Measurements from ENCODE around the gene NACA.

NACA gene

GRCh38 chr12:56676851-56677580 lies 48.1 kb downstream of the NACA start:
- Histone ChIP-seq H3K9ac (ENCODE audit: low read length) (no peak overlapping the region), H4K20me1 (ENCODE audit: low read depth, low read length) (peaks cover 21% of the 10 kb centered on the region)

GRCh38 chr12:56671608-56672007 lies 53.5 kb downstream of the NACA start:
- H4K20me1 ChIP-seq (ENCODE audit: low read depth, low read length) = peaks cover 28% of the 10 kb centered on the region
- H3K4me3 ChIP-seq (ENCODE audit: insufficient read depth, low read length, poor library complexity, severe bottlenecking) = no peak overlapping the region
- no peaks in the 10 kb centered on the region for H3K9me3 ChIP-seq (ENCODE audit: insufficient read depth, low read length)
- no peaks in the 10 kb centered on the region for H3K27me3 ChIP-seq (ENCODE audit: low read length)
- no peak overlapping the region for H3K4me2 ChIP-seq (ENCODE audit: low read depth, low read length, poor library complexity, severe bottlenecking)
- TF ChIP-seq CTCF (IDR thresholded peaks at IDR 0.05; ENCODE audit: insufficient read depth, low read length, poor library complexity, severe bottlenecking) = no peak
- no peak for TF ChIP-seq EZH2phosphoT487 (conservative IDR thresholded peaks at IDR 0.05; ENCODE audit: low read length)
- peaks cover 67% of the 10 kb centered on the region for H3K79me2 ChIP-seq (ENCODE audit: insufficient read depth, low read length)
- no peaks in the 10 kb centered on the region for H3K9me2 ChIP-seq (replicated peaks; ENCODE audit: insufficient read depth, low read length)
- no peak overlapping the region for H3K27ac ChIP-seq (ENCODE audit: low read depth, low read length)
- peaks cover 53% of the 10 kb centered on the region for H3K36me3 ChIP-seq (ENCODE audit: low read length)
- peaks cover 34% of the 10 kb centered on the region for H3F3A ChIP-seq (ENCODE audit: insufficient read depth)
- H2AFZ ChIP-seq (ENCODE audit: low read depth, low read length, severe bottlenecking) = no peak overlapping the region
- no peak overlapping the region for H3K9ac ChIP-seq (ENCODE audit: low read length)

More at GRCh38 chr12:56676851-56677580, 48.1 kb downstream of the NACA start:
- Histone ChIP-seq H3K9me2 (replicated peaks; ENCODE audit: insufficient read depth, low read length) (no peaks in the 10 kb centered on the region), H3K4me3 (ENCODE audit: insufficient read depth, low read length, poor library complexity, severe bottlenecking) (no peak overlapping the region), H3K4me2 (ENCODE audit: low read depth, low read length, poor library complexity, severe bottlenecking) (no peak overlapping the region), H3K79me2 (ENCODE audit: insufficient read depth, low read length) (peaks cover 94% of the 10 kb centered on the region), H3K36me3 (ENCODE audit: low read length) (peaks cover 19% of the 10 kb centered on the region), H3F3A (ENCODE audit: insufficient read depth) (peaks cover 22% of the 10 kb centered on the region), H3K27ac (ENCODE audit: low read depth, low read length) (no peak overlapping the region), H3K9me3 (ENCODE audit: insufficient read depth, low read length) (no peaks in the 10 kb centered on the region), H3K27me3 (ENCODE audit: low read length) (no peaks in the 10 kb centered on the region), H2AFZ (ENCODE audit: low read depth, low read length, severe bottlenecking) (no peak overlapping the region)
- TF ChIP-seq CTCF (IDR thresholded peaks at IDR 0.05; ENCODE audit: insufficient read depth, low read length, poor library complexity, severe bottlenecking) (no peak), EZH2phosphoT487 (conservative IDR thresholded peaks at IDR 0.05; ENCODE audit: low read length) (no peak)

DNA sequence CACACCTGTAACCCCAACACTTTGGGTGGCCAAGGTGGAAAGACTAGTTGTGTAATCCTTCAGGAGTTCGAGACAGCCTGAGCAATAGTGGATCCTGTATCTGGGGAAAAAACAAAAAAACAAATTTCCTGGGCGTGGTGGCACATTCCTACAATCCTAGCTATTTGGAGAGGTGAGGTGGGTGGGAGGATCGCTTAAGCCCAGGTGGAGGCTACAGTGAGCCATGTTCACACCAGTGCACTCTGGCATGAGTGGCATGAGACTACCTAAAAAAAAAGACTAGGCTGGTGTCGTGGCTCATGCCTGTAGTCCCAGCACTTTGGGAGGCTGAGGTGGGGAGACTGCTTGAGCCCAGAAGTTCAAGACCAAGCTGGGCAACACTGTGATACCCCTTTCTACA lies 54.3 kb downstream of the NACA start:
- TF ChIP-seq CTCF (IDR thresholded peaks at IDR 0.05; ENCODE audit: insufficient read depth, low read length, poor library complexity, severe bottlenecking) = no peak
- TF ChIP-seq EZH2phosphoT487 (conservative IDR thresholded peaks at IDR 0.05; ENCODE audit: low read length) = no peak
- Histone ChIP-seq H3K9me2 (replicated peaks; ENCODE audit: insufficient read depth, low read length) (no peaks in the 10 kb centered on the region), H4K20me1 (ENCODE audit: low read depth, low read length) (peaks cover 28% of the 10 kb centered on the region), H3K27ac (ENCODE audit: low read depth, low read length) (no peak overlapping the region), H3K4me2 (ENCODE audit: low read depth, low read length, poor library complexity, severe bottlenecking) (no peak overlapping the region), H3K9me3 (ENCODE audit: insufficient read depth, low read length) (no peaks in the 10 kb centered on the region), H2AFZ (ENCODE audit: low read depth, low read length, severe bottlenecking) (no peak overlapping the region), H3K79me2 (ENCODE audit: insufficient read depth, low read length) (peaks cover 59% of the 10 kb centered on the region), H3K27me3 (ENCODE audit: low read length) (no peaks in the 10 kb centered on the region), H3K36me3 (ENCODE audit: low read length) (peaks cover 60% of the 10 kb centered on the region), H3K4me3 (ENCODE audit: insufficient read depth, low read length, poor library complexity, severe bottlenecking) (no peak overlapping the region), H3K9ac (ENCODE audit: low read length) (no peak overlapping the region), H3F3A (ENCODE audit: insufficient read depth) (peaks cover 34% of the 10 kb centered on the region)

All from SU-DHL-6 (cell line).